Measurements from ENCODE around the gene MARS1. TPM values are rescaled to one million over a fixed set of nuclear protein-coding genes. Genes with fewer than 3 reads are reported as not detected.
"Not testable (repeated sequence)": the region's sequence is repeated elsewhere in the genome, so short reads cannot be mapped to it uniquely, and the experiment has no call there.

The MARS1 gene
- total RNA-seq, 1 experiment from 2014 or later, result 202 TPM

GRCh38 chr12:57549909-57550640 lies 62.2 kb downstream of the MARS1 start, which contains the start of gene KIF5A:
Gene KIF5A, plus strand, starts transcription at chr12:57550044. Its CDS starts 228 bp downstream, at chr12:57550272.
- no peak for DNase-seq (ENCODE audit: low spot score)

- no peak for DNase-seq (ENCODE audit: low spot score)
Observed at GRCh38 chr12:57550641-57551549, 63.0 kb downstream of the MARS1 start.

- no peak for DNase-seq (ENCODE audit: low spot score)
Observed at GRCh38 chr12:57551637-57552305, 63.9 kb downstream of the MARS1 start.

- DNase-seq (ENCODE audit: low spot score), result no peak
Observed at GRCh38 chr12:57552306-57552651, 64.4 kb downstream of the MARS1 start.

- no peak for DNase-seq (ENCODE audit: low spot score)
Observed at GRCh38 chr12:57552835-57553313, 65.0 kb downstream of the MARS1 start.

GRCh38 chr12:57553343-57554202 lies 65.7 kb downstream of the MARS1 start:
- no peak for DNase-seq (ENCODE audit: low spot score)

- DNase-seq (ENCODE audit: low spot score), result no peak
Observed at GRCh38 chr12:57554453-57554852, 66.6 kb downstream of the MARS1 start.

GRCh38 chr12:57554897-57555296 lies 67.0 kb downstream of the MARS1 start:
- DNase-seq (ENCODE audit: low spot score), result no peak

- DNase-seq (ENCODE audit: low spot score), result no peak
Observed at GRCh38 chr12:57558864-57559263, 71.0 kb downstream of the MARS1 start.

- no peak for DNase-seq (ENCODE audit: low spot score)
Observed at GRCh38 chr12:57560516-57560915, 72.6 kb downstream of the MARS1 start.

GRCh38 chr12:57561117-57561516 lies 73.2 kb downstream of the MARS1 start:
- not testable (repeated sequence) for DNase-seq (ENCODE audit: low spot score)

GRCh38 chr12:57563358-57563757 lies 75.5 kb downstream of the MARS1 start:
- no peak for DNase-seq (ENCODE audit: low spot score)

- no peak for DNase-seq (ENCODE audit: low spot score)
Observed at GRCh38 chr12:57564178-57564740, 76.4 kb downstream of the MARS1 start.

Small RNA genes within 50 kb of the gene (small RNA-seq; reads per million reads assigned to genes)
- not detected for gene MIR616

Other genes starting within 250 kb of the MARS1 start
- gene STAC3, start 236.9 kb upstream of the MARS1 start, total RNA-seq (2014; rRNA removed; shearing (Covaris generic)), result 0.41 and 1.1 TPM in 2 replicates
- 23.3 and 25.3 TPM in 2 replicates for gene R3HDM2, start 57.0 kb upstream of the MARS1 start, total RNA-seq (2014; rRNA removed; shearing (Covaris generic))
- gene INHBC, start 53.3 kb upstream of the MARS1 start, total RNA-seq (2014; rRNA removed; shearing (Covaris generic)), result not detected in 2 replicates
- 0.34 and 0.41 TPM in 2 replicates for gene INHBE, start 32.8 kb upstream of the MARS1 start, total RNA-seq (2014; rRNA removed; shearing (Covaris generic))
- 2.0 and 4.2 TPM in 2 replicates for gene GLI1, start 28.3 kb upstream of the MARS1 start, total RNA-seq (2014; rRNA removed; shearing (Covaris generic))
- gene ARHGAP9, start 8.2 kb upstream of the MARS1 start, total RNA-seq (2014; rRNA removed; shearing (Covaris generic)), result 1.5 and 3.4 TPM in 2 replicates
- gene DDIT3, start 32.4 kb downstream of the MARS1 start, total RNA-seq (2014; rRNA removed; shearing (Covaris generic)), result 26.9 and 39.0 TPM in 2 replicates
- gene MBD6, start 34.8 kb downstream of the MARS1 start, total RNA-seq (2014; rRNA removed; shearing (Covaris generic)), result 18.0 and 23.0 TPM in 2 replicates
- 58.6 and 62.3 TPM in 2 replicates for gene DCTN2, start 59.1 kb downstream of the MARS1 start, total RNA-seq (2014; rRNA removed; shearing (Covaris generic))
- not detected in 2 replicates for gene KIF5A, start 62.0 kb downstream of the MARS1 start, total RNA-seq (2014; rRNA removed; shearing (Covaris generic))
- 30.8 and 37.2 TPM in 2 replicates for gene PIP4K2C, start 103.1 kb downstream of the MARS1 start, total RNA-seq (2014; rRNA removed; shearing (Covaris generic))
- gene DTX3, start 116.8 kb downstream of the MARS1 start, total RNA-seq (2014; rRNA removed; shearing (Covaris generic)), result not detected in 2 replicates
- gene ARHGEF25, start 123.4 kb downstream of the MARS1 start, total RNA-seq (2014; rRNA removed; shearing (Covaris generic)), result 0.25 TPM in 1 of 2 replicates, not detected in the other
- 3.1 and 5.8 TPM in 2 replicates for gene B4GALNT1, start 145.1 kb downstream of the MARS1 start, total RNA-seq (2014; rRNA removed; shearing (Covaris generic))
- 94.5 and 105 TPM in 2 replicates for gene OS9, start 206.1 kb downstream of the MARS1 start, total RNA-seq (2014; rRNA removed; shearing (Covaris generic))